A549 (cell line): ENCODE results near the gene ADGRG1. TPM values are rescaled to one million over a fixed set of nuclear protein-coding genes. Genes with fewer than 3 reads are reported as not detected.

Source experiments
- ATAC-seq, 2 experiments: fragments of 200-7000 bp in 1 of 2; fragments of >200 bp in 1 of 2; cut with Nextera tagmentation in 1 of 2; cut with Tn5 transposase in 1 of 2; 3 replicates each; pipeline versions ENCODE4 v1.8.0 to v1.9.1; 2018 to 2020; ENCODE audit warnings: mild to moderate bottlenecking in 1 of 2, moderate library complexity in 1 of 2
- CTCF ChIA-PET: fragments of 300-600 bp; sonication (Branson Sonifier 250); formaldehyde crosslinking; extraction: SDS; loops from one replicate; lab custom pipeline; 2021; ENCODE audit warnings: antibody characterized with exemption, inconsistent platforms; lab: Yijun Ruan, JAX
- POLR2A ChIA-PET: fragments of 350-600 bp; formaldehyde crosslinking; extraction: SDS; loops from one replicate; lab custom pipeline; 2021; ENCODE audit warnings: antibody characterized with exemption, inconsistent platforms; lab: Yijun Ruan, JAX
- DNase-seq, 2 experiments: peaks; one replicate each; pipeline versions ENCODE4 v3.0.0 to v3.0.0-alpha.2; 2011 to 2016; ENCODE audit warnings: low read depth in 1 of 2, low spot score in 1 of 2
- FAIRE-seq: peaks from 2 replicates; lab custom pipeline; 2011; peaks lifted over from hg19 to GRCh38; lab: Jason Lieb, UNC
- H3K27ac ChIP-seq, 2 experiments: fragments of >200 bp; sonication (Bioruptor Twin); formaldehyde crosslinking; 3 replicates each; pipeline ENCODE4 v1.5.1; 2016 to 2017
- H3K4me1 ChIP-seq: fragments of >200 bp; sonication (Bioruptor Twin); formaldehyde crosslinking; 3 replicates; pipeline ENCODE4 v1.6.1; 2016
- H3K4me2 ChIP-seq: fragments of >200 bp; sonication (Bioruptor Twin); formaldehyde crosslinking; 3 replicates; pipeline ENCODE4 v1.6.1; 2016
- H3K4me3 ChIP-seq: fragments of >200 bp; sonication (Bioruptor Twin); formaldehyde crosslinking; 3 replicates; pipeline ENCODE4 v1.5.1; 2016
- H3K9me3 ChIP-seq: fragments of >200 bp; sonication (Bioruptor Twin); formaldehyde crosslinking; 3 replicates; pipeline ENCODE4 v1.6.1; 2016
- ATOH8 ChIP-seq: fragments of 250-450 bp; sonication (Bioruptor Pico); IDR thresholded peaks from 2 replicates; pipeline ENCODE4 v1.5.0; 2020; ENCODE audit warnings: low read depth, mild to moderate bottlenecking, moderate library complexity
- BHLHE40 ChIP-seq: IDR thresholded peaks from 2 replicates; pipeline ENCODE4 v1.6.1; 2012; ENCODE audit warnings: low read depth, low read length, inconsistent platforms
- CBX2 ChIP-seq: fragments of 200-600 bp; sonication (generic); IDR thresholded peaks from 2 replicates; pipeline ENCODE4 v1.6.1; 2016; ENCODE audit warnings: low read depth, mild to moderate bottlenecking, borderline replicate concordance
- CHD4 ChIP-seq: fragments of 200-600 bp; sonication (generic); IDR thresholded peaks from 2 replicates; pipeline ENCODE4 v1.6.1; 2016; ENCODE audit warnings: antibody characterized with exemption, mild to moderate bottlenecking, borderline replicate concordance
- E2F6 ChIP-seq: IDR thresholded peaks from 2 replicates; pipeline ENCODE4 v1.6.1; 2012; ENCODE audit warnings: low read depth, borderline replicate concordance
- ELK1 ChIP-seq: fragments of 150-350 bp; IDR thresholded peaks from 2 replicates; pipeline ENCODE4 v1.6.1; 2014; ENCODE audit warnings: low read depth, mild to moderate bottlenecking, low read length
- EP300 ChIP-seq, 2 experiments: fragments of >200 bp; sonication (Bioruptor Twin); formaldehyde crosslinking; IDR thresholded peaks; 2 replicates in 1 of 2; 3 replicates in 1 of 2; pipeline ENCODE4 v1.6.1; 2016 to 2017
- ESRRA ChIP-seq: fragments of 150-350 bp; IDR thresholded peaks from 2 replicates; pipeline ENCODE4 v1.6.1; 2014; ENCODE audit warnings: mild to moderate bottlenecking, low read length, borderline replicate concordance
- FOSL2 ChIP-seq, 2 experiments: fragments of 450-650 bp in 1 of 2; fragments of >200 bp in 1 of 2; sonication (Bioruptor Twin) in 1 of 2; formaldehyde crosslinking; IDR thresholded peaks; 2 replicates each; pipeline versions ENCODE4 v1.5.0 to v1.6.1; 2016 to 2020; ENCODE audit warnings: mild to moderate bottlenecking in 1 of 2, moderate library complexity in 1 of 2
- GATA3 ChIP-seq: IDR thresholded peaks from 2 replicates; pipeline ENCODE4 v1.6.1; 2012; ENCODE audit warnings: borderline replicate concordance
- HEYL ChIP-seq: fragments of 250-450 bp; sonication (Bioruptor Pico); IDR thresholded peaks from 2 replicates; pipeline ENCODE4 v1.8.0; 2021; ENCODE audit warnings: mild to moderate bottlenecking, moderate library complexity
- HOXA7 ChIP-seq: fragments of 250-450 bp; sonication (Bioruptor Pico); IDR thresholded peaks from 2 replicates; pipeline ENCODE4 v1.5.0; 2020; ENCODE audit warnings: mild to moderate bottlenecking, moderate library complexity
- JUNB ChIP-seq: fragments of >200 bp; sonication (Bioruptor Twin); formaldehyde crosslinking; IDR thresholded peaks from 2 replicates; pipeline ENCODE4 v1.6.1; 2016
- KDM1A ChIP-seq: fragments of 200-600 bp; sonication (generic); IDR thresholded peaks from 2 replicates; pipeline ENCODE4 v1.6.1; 2016; ENCODE audit warnings: low read depth, mild to moderate bottlenecking
- KDM5A ChIP-seq: fragments of 200-600 bp; sonication (generic); IDR thresholded peaks from 2 replicates; pipeline ENCODE4 v1.6.1; 2016; ENCODE audit warnings: antibody characterized with exemption, mild to moderate bottlenecking
- MAFK ChIP-seq: fragments of 450-650 bp; IDR thresholded peaks from 2 replicates; pipeline ENCODE4 v1.6.1; 2014; ENCODE audit not compliant: partially characterized antibody
- MYC ChIP-seq: IDR thresholded peaks from 2 replicates; pipeline ENCODE4 v1.6.1; 2012; ENCODE audit warnings: mild to moderate bottlenecking, inconsistent platforms, low read length, improper control_type of control experiment, borderline replicate concordance
- NFE2L2 ChIP-seq: fragments of 150-350 bp; conservative IDR thresholded peaks from 2 replicates; pipeline ENCODE4 v1.6.1; 2014; ENCODE audit warnings: low read length
- POLR2A ChIP-seq: IDR thresholded peaks from 2 replicates; pipeline ENCODE4 v1.6.1; 2012; ENCODE audit warnings: mild to moderate bottlenecking, low read length
- POLR2AphosphoS2 ChIP-seq: conservative IDR thresholded peaks from 2 replicates; pipeline ENCODE4 v1.6.1; 2012; ENCODE audit warnings: low read length, improper control_type of control experiment, inconsistent platforms
- RCOR1 ChIP-seq: fragments of 150-350 bp; IDR thresholded peaks from 2 replicates; pipeline ENCODE4 v1.6.1; 2014; ENCODE audit warnings: antibody characterized with exemption, low read length, low read depth
- REST ChIP-seq: fragments of 200-600 bp; sonication (generic); IDR thresholded peaks from 2 replicates; pipeline ENCODE4 v1.6.1; 2016; ENCODE audit warnings: antibody characterized with exemption, mild to moderate bottlenecking, moderate library complexity
- SREBF2 ChIP-seq: fragments of 450-650 bp; IDR thresholded peaks from 2 replicates; pipeline ENCODE4 v1.6.1; 2014; ENCODE audit warnings: mild to moderate bottlenecking, moderate library complexity
- TP53 ChIP-seq: fragments of 250-450 bp; sonication (Bioruptor Pico); IDR thresholded peaks from 2 replicates; pipeline ENCODE4 v1.5.0; 2021; ENCODE audit warnings: mild to moderate bottlenecking, moderate library complexity
- ZC3H11A ChIP-seq: fragments of 450-650 bp; IDR thresholded peaks from 2 replicates; pipeline ENCODE4 v1.6.1; 2014; ENCODE audit warnings: antibody characterized with exemption, mild to moderate bottlenecking
- ZFP36 ChIP-seq: fragments of 450-650 bp; IDR thresholded peaks from 2 replicates; pipeline ENCODE4 v1.6.1; 2014; ENCODE audit warnings: borderline replicate concordance; ENCODE audit not compliant: partially characterized antibody
- WGBS: methylation state at CpG from one replicate; pipeline ENCODE4 v1.1.6; 2017; ENCODE audit errors: missing lambda C conversion rate; 5-methylcytosine and 5-hydroxymethylcytosine counted together
- polyA plus RNA-seq, 4 experiments: library from polyadenylated mRNA; depleted of rRNA in 3 of 4; stranded (reverse); fragments of >200 nt; fragmentation: RNase III in 1 of 4; extraction: RNeasy Plus Mini Kit Qiagen cat#74134 plus additional on column Dnase treatment in 1 of 4; gene quantifications; 2 replicates in 3 of 4; 3 replicates in 1 of 4; pipeline ENCODE4 v1.2.3, GENCODE V29; 2011 to 2017

The ADGRG1 gene
- polyA plus RNA-seq, 2 of the 4 experiments (the other 2 are of a cell fraction) = 28.3 to 142 TPM

- WGBS = 26% methylated on average over 3 of the region's 4 CpGs
- peak overlapping the region; percentile 80 for H3K4me2 ChIP-seq
- ATAC-seq = peak in 1 of 2 experiments; percentile 20; a peak in 2 of 6 replicates
- DNase-seq = no peak
- ChIA-PET POLR2A (no interaction called here), CTCF (interaction anchor here (0.7 to 12.7 kb wide), 8 partner anchors 8 to 58 kb away, joined by 3 to 227 read pairs (median 7); no protein-coding TSS in a partner anchor)
- TF ChIP-seq MYC (no peak), FOSL2 (IDR thresholded peaks at IDR 0.05) (no peak), FOSL2 (CRISPR knock-in tag; IDR thresholded peaks at IDR 0.05) (peak; percentile 32), JUNB (0 out of 2 replicates have a peak, but pooled peaks have one; percentile 14), ZC3H11A (no peak), POLR2A (no peak), HEYL (CRISPR knock-in tag) (no peak)
- no peak for FAIRE-seq
- no peaks in the 10 kb centered on the region for H3K9me3 ChIP-seq
- peaks cover 82% of the 10 kb centered on the region for H3K4me1 ChIP-seq
- H3K27ac ChIP-seq = peak overlapping the region; percentile 19 to 98
- no peak overlapping the region for H3K4me3 ChIP-seq
Observed at GRCh38 chr16:57634171-57634570, 5.7 kb downstream of the ADGRG1 start.

GRCh38 chr16:57635266-57636097, 7.1 kb downstream of the ADGRG1 start:
- POLR2A ChIA-PET = no interaction called here
- 69% methylated on average over 14 of the region's 16 CpGs for WGBS
- TF ChIP-seq KDM5A (no peak), RCOR1 (no peak), KDM1A (no peak), ESRRA (no peak), TP53 (no peak), MYC (no peak), GATA3 (no peak), NFE2L2 (no peak)
- no peak overlapping the region for H3K4me3 ChIP-seq
- DNase-seq = no peak
- no peak for FAIRE-seq
- CTCF ChIA-PET = interaction anchor here (0.7 to 12.7 kb wide), 8 partner anchors 8 to 59 kb away, joined by 3 to 227 read pairs (median 16); partner anchors contain the start of gene ADGRG1
- peaks cover 69% of the 10 kb centered on the region for H3K4me1 ChIP-seq
- peak overlapping the region; percentile 80 for H3K4me2 ChIP-seq
- no peaks in the 10 kb centered on the region for H3K9me3 ChIP-seq
- ATAC-seq = peak in 1 of 2 experiments; percentile 28; a peak in 2 of 6 replicates
- H3K27ac ChIP-seq = peak overlapping the region; percentile 19 to 98; a peak in 4 of 6 replicates

- WGBS = 95% methylated on average over 5 of the region's 5 CpGs
- Histone ChIP-seq H3K4me3 (no peak overlapping the region), H3K9me3 (no peaks in the 10 kb centered on the region), H3K27ac (peak overlapping the region in 1 of 2 experiments; percentile 98; a peak in 1 of 6 replicates), H3K4me2 (no peak overlapping the region), H3K4me1 (peaks cover 62% of the 10 kb centered on the region)
- ATAC-seq = no peak
- TF ChIP-seq ZFP36 (no peak), HEYL (CRISPR knock-in tag) (no peak), MAFK (no peak), ELK1 (no peak), REST (no peak), POLR2AphosphoS2 (no peak), NFE2L2 (no peak), ZC3H11A (no peak), SREBF2 (no peak), BHLHE40 (no peak), KDM5A (no peak), RCOR1 (no peak), HOXA7 (CRISPR knock-in tag) (no peak), EP300 (IDR thresholded peaks at IDR 0.05) (no peak), POLR2A (no peak), ATOH8 (CRISPR knock-in tag) (no peak), CHD4 (no peak), E2F6 (no peak), CBX2 (no peak), FOSL2 (IDR thresholded peaks at IDR 0.05) (no peak), FOSL2 (CRISPR knock-in tag; IDR thresholded peaks at IDR 0.05) (no peak)
- no peak for FAIRE-seq
- ChIA-PET CTCF (interaction anchor here (1.5 to 12.7 kb wide), 6 partner anchors 9 to 120 kb away, joined by 3 to 227 read pairs (median 32); partner anchors contain the start of gene ADGRG1), POLR2A (no interaction called here)
- DNase-seq = no peak
Observed at GRCh38 chr16:57636184-57636583, 7.8 kb downstream of the ADGRG1 start.
